Neutrophil (primary cell): ENCODE measurements around the gene NFIB.

Experiments
- H3K27ac ChIP-seq: fragments of 200-600 bp; sonication (generic); 2 replicates; pipeline ENCODE4 v1.5.1; 2016; ENCODE audit warnings: mild to moderate bottlenecking, moderate library complexity
- H3K27me3 ChIP-seq: fragments of 200-600 bp; sonication (generic); 2 replicates; pipeline ENCODE4 v1.6.0; 2016; ENCODE audit warnings: mild to moderate bottlenecking
- H3K36me3 ChIP-seq: fragments of 200-600 bp; sonication (generic); 2 replicates; pipeline ENCODE4 v1.5.1; 2017
- H3K4me1 ChIP-seq, 2 experiments: fragments of 200-600 bp in 1 of 2; sonication (generic) in 1 of 2; 1 replicate in 1 of 2; 2 replicates in 1 of 2; pipeline versions ENCODE4 v1.5.1 to v1.6.1; 2013 to 2016; ENCODE audit warnings: low read depth in 1 of 2, low read length in 1 of 2, mild to moderate bottlenecking in 1 of 2, moderate library complexity in 1 of 2; ENCODE audit not compliant: control insufficient read depth in 1 of 2, insufficient read depth in 1 of 2
- H3K4me3 ChIP-seq, 2 experiments: fragments of 200-600 bp in 1 of 2; sonication (generic) in 1 of 2; 1 replicate in 1 of 2; 2 replicates in 1 of 2; pipeline ENCODE4 v1.5.1; 2013 to 2016; ENCODE audit warnings: low read depth in 1 of 2, low read length in 1 of 2, mild to moderate bottlenecking in 1 of 2, moderate library complexity in 1 of 2
- H3K9me3 ChIP-seq: fragments of 200-600 bp; sonication (generic); 2 replicates; pipeline ENCODE4 v1.5.1; 2016
- CTCF ChIP-seq: fragments of 200-600 bp; sonication (generic); IDR thresholded peaks from 2 replicates; pipeline ENCODE4 v1.5.1; 2016; ENCODE audit warnings: antibody characterized with exemption

The NFIB gene

GRCh38 chr9:14269916-14270315, 44.0 kb downstream of the NFIB start:
- H3K4me1 ChIP-seq: no peaks in the 10 kb centered on the region
- no peaks in the 10 kb centered on the region for H3K36me3 ChIP-seq
- H3K4me3 ChIP-seq: no peak overlapping the region
- H3K27me3 ChIP-seq: peaks cover 23% of the 10 kb centered on the region
- no peak overlapping the region for H3K27ac ChIP-seq
- no peak for TF ChIP-seq CTCF
- H3K9me3 ChIP-seq: no peaks in the 10 kb centered on the region

- Histone ChIP-seq H3K4me1 (no peaks in the 10 kb centered on the region), H3K27me3 (no peaks in the 10 kb centered on the region), H3K4me3 (no peak overlapping the region), H3K27ac (no peak overlapping the region), H3K36me3 (no peaks in the 10 kb centered on the region), H3K9me3 (no peaks in the 10 kb centered on the region)
- TF ChIP-seq CTCF: no peak
Observed at GRCh38 chr9:14263707-14264483, 50.0 kb downstream of the NFIB start.

GRCh38 chr9:14262827-14263226, 51.1 kb downstream of the NFIB start:
- Histone ChIP-seq H3K4me1 (no peaks in the 10 kb centered on the region), H3K27me3 (no peaks in the 10 kb centered on the region), H3K36me3 (no peaks in the 10 kb centered on the region), H3K4me3 (no peak overlapping the region), H3K9me3 (no peaks in the 10 kb centered on the region), H3K27ac (no peak overlapping the region)
- no peak for TF ChIP-seq CTCF

- no peaks in the 10 kb centered on the region for H3K9me3 ChIP-seq
- no peaks in the 10 kb centered on the region for H3K4me1 ChIP-seq
- H3K36me3 ChIP-seq: no peaks in the 10 kb centered on the region
- H3K27me3 ChIP-seq: no peaks in the 10 kb centered on the region
- no peak overlapping the region for H3K27ac ChIP-seq
- H3K4me3 ChIP-seq: no peak overlapping the region
- no peak for TF ChIP-seq CTCF
Observed at GRCh38 chr9:14261616-14262015, 52.3 kb downstream of the NFIB start.

GRCh38 chr9:14260101-14260500, 53.8 kb downstream of the NFIB start:
- no peak overlapping the region for H3K27ac ChIP-seq
- no peaks in the 10 kb centered on the region for H3K36me3 ChIP-seq
- no peak for TF ChIP-seq CTCF
- H3K4me1 ChIP-seq: no peaks in the 10 kb centered on the region
- H3K9me3 ChIP-seq: no peaks in the 10 kb centered on the region
- H3K27me3 ChIP-seq: no peaks in the 10 kb centered on the region
- no peak overlapping the region for H3K4me3 ChIP-seq
